Measurements from ENCODE around the gene CREB3L2.
"Not testable (repeated sequence)": the region's sequence is repeated elsewhere in the genome, so short reads cannot be mapped to it uniquely, and the experiment has no call there.

CREB3L2 gene

DNA sequence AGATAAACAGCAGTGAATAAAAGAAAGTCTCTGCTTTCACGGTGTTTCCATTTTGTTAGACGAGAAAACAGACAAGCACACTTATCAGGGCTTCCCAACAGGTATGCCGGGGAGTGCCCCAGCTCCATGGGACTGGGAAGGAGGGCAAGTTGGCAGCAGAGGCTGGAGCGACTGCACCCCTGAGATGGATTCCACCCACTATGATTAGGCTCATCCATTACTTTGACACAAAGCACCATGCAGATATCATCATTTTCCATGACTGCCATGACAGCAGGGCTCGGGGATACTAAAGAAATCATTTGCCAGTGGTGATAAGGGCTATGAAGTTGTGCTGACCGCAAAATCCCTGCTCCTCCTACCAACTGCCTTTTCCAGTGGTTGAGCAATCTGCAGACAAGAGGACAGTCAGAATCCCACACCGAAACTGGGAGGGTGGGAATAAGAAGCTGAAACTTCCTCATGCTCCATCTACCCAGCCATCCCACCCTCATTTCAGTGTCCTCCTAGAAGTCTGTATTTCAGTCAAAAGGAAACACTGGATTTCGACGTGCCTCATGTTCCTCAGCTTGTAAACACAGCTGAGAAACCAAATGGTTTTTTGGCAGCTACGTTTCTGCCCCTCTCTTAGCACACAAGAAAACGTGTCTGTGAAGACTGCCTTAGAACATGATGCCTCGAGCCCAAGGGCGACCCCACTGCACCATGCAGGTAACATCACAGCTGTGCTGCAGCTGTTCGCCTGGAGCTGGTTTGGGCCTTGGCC, 15.5 kb downstream of the CREB3L2 start:
- H3K27ac Mint-ChIP-seq: no peak overlapping the region
- H3K36me3 Mint-ChIP-seq: peaks cover 15% of the 10 kb centered on the region
- H3K27me3 Mint-ChIP-seq: no peaks in the 10 kb centered on the region
- peaks cover 4% of the 10 kb centered on the region for H3K9me3 Mint-ChIP-seq
- H3K4me1 Mint-ChIP-seq: no peaks in the 10 kb centered on the region
- H3K4me3 Mint-ChIP-seq: no peak overlapping the region

DNA sequence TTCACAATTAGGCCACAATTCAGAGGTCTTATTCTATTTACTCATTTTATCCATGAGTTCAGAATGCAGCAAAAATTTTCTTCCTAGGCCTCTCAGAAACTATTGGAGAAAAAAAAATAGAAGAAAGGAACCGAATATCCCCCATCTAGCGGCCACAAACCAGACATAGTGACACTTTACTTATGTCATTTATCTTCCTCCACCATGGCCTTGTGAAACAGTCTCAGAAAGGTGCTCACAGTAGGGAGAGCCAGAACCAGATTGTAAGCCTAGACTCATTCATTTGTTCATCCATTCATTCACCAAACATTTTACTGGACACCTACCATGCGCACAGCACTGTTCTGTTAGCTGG, 16.0 kb downstream of the CREB3L2 start:
- Mint-ChIP-seq H3K4me3 (no peak overlapping the region), H3K4me1 (peaks cover 5% of the 10 kb centered on the region), H3K36me3 (peaks cover 18% of the 10 kb centered on the region), H3K9me3 (peaks cover 4% of the 10 kb centered on the region), H3K27me3 (no peaks in the 10 kb centered on the region), H3K27ac (no peak overlapping the region)

DNA sequence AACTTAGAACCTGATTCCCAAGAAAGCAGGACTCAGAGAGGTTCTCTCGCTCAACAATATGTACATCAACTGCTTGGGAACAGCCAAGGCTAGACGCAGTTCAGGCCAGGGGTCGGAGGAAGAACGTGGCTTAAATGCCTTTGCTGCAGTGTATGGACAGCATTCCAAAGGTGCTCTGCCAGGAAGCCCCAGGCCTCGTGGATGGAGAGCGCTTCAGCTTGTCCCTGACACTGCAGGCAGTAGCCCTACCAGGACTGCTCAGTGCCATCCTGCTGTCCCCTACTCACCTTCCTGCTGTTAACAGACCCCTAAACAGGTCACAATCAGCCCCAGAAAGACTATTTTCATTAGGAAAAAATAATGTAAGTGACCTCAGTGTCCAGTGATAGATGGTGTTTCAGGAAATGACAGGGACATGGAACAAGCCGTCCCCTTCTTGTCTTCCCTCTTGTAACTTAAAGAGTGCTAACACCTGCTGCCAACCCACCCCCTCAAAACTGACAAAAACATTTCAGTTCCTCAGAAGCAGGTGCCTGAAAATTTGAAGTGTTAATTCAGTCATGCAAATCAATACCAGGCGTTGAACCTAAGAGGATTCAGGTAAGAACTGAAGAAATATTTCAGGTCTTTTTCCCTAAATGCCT, 16.5 kb downstream of the CREB3L2 start:
- Mint-ChIP-seq H3K27me3 (no peaks in the 10 kb centered on the region), H3K9me3 (peaks cover 4% of the 10 kb centered on the region), H3K4me1 (peaks cover 6% of the 10 kb centered on the region), H3K27ac (no peak overlapping the region), H3K4me3 (no peak overlapping the region), H3K36me3 (peaks cover 20% of the 10 kb centered on the region)

DNA sequence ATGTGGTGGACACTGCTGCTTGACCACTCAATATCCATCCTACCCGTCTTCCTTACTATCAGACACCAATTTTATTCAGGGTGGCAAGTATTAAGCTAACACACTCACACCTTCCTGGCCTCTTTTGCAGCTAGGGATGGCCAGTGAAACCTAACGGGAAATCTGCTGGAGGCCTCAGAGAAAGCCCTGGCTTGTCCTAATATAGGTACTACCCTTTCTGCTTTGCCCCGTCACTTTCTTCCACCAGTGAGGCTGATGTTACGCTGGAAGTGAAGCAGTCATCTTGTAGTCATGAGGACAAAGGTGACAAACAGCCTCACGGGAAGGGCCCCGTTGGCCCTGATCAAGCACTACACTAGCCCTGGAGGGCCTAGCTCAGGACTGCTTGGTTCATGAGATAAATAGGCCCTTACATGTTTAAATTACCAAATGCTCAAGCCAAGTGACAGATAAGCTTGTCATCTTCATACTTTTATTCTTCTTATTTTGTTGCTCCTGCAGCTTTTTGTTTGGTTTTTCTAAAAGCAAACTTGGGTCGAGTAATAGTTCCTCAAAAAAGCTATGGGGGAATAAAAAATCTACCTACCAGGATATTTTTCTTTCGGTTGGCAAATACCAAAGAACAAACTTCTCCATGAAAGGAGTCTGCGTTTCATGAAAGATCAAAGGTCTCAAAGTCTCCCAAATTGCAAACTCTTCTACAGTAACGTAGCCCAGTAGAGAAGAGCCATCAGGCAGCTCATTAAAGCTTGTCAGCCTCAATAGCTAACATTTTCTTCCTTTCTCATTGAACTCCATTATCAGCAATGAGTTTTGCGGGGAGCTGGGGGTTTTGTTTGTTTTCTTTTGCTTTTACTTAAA, 17.5 kb downstream of the CREB3L2 start:
- H3K4me1 Mint-ChIP-seq: peaks cover 6% of the 10 kb centered on the region
- peaks cover 4% of the 10 kb centered on the region for H3K9me3 Mint-ChIP-seq
- H3K4me3 Mint-ChIP-seq: no peak overlapping the region
- no peak overlapping the region for H3K27ac Mint-ChIP-seq
- H3K27me3 Mint-ChIP-seq: no peaks in the 10 kb centered on the region
- peaks cover 20% of the 10 kb centered on the region for H3K36me3 Mint-ChIP-seq

DNA sequence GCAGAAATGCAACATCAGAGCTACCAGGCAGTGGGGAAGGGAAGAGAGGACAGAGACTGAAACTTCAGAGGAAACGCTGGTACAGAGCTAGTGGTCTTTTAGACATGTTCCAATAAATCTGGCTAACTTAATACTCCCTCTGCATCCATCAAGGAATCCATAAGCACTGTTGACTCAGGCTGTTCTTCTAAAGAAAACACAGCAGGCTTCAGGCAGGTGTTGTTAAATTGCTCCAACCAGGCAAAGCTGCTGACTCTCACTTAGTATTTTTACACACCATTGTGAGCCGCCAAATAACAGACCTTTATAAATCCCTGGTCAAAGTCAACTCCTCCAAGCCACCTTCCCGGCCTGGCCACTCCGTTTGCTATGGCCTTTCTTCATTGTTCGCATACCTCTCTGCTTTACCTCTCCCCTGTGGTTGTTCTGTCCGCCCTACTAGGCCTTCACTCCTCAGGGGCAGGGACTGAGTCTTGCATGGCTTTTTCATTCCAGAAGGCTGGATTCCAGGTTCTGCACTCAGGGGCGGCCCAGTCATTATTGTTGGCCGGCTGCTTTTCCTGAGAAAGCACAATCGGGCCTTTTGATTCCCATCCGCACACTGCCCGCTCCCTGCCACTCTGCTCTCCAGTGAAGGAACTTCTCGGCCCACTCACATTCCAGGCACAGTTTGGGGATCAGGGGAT, 18.4 kb downstream of the CREB3L2 start:
- H3K36me3 Mint-ChIP-seq: peaks cover 20% of the 10 kb centered on the region
- H3K27ac Mint-ChIP-seq: no peak overlapping the region

DNA sequence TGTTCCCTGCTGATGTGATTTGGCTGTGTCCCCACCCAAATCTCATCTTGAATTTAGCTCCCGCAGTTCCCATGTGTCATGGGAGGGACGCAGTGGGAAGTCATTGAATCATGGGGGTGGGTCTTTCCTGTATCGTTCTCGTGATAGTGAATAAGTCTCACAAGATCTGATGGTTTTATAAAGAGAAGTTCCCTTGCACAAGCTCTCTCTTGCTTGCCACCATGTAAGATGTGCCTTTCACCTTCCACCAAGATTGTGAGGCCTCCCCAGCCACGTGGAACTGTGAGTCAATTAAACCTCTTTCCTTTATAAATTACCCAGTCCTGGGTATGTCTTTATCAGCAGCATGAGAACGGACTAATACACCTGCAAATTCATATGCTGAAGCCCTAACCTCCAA, 19.5 kb downstream of the CREB3L2 start:
- H3K4me3 Mint-ChIP-seq: not testable (repeated sequence)

More for the DNA sequence above, 18.4 kb downstream of the CREB3L2 start:
- H3K4me3 Mint-ChIP-seq: no peak overlapping the region
- peaks cover 4% of the 10 kb centered on the region for H3K9me3 Mint-ChIP-seq
- peaks cover 6% of the 10 kb centered on the region for H3K4me1 Mint-ChIP-seq
- no peaks in the 10 kb centered on the region for H3K27me3 Mint-ChIP-seq

DNA sequence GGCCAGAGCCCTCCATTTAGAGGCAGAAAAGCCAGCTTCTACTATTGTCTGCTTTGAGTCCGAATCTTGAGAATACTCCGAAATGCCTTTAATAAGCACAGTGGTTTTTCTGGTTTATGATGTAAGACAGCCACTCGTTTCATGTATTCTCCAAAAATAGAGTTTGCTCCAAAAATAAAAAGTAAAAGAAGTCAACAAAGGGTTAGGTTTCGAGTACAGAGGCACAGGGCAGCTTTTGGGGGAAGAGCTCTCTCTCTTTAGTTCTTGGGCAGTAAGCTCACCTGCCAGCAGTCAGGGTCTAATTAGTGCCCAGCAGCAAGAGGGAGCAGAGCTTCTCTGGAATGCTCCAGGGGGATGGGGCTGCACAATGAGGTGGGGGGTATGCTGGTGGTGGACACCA, 20.2 kb downstream of the CREB3L2 start:
- Mint-ChIP-seq H3K4me3 (no peak overlapping the region), H3K4me1 (peaks cover 6% of the 10 kb centered on the region), H3K27me3 (no peaks in the 10 kb centered on the region), H3K27ac (no peak overlapping the region), H3K9me3 (peaks cover 4% of the 10 kb centered on the region), H3K36me3 (peaks cover 20% of the 10 kb centered on the region)

More for the DNA sequence above, 19.5 kb downstream of the CREB3L2 start:
- H3K27me3 Mint-ChIP-seq, H3K27ac Mint-ChIP-seq, H3K9me3 Mint-ChIP-seq, H3K4me1 Mint-ChIP-seq: not testable (repeated sequence)
- peaks cover 20% of the 10 kb centered on the region for H3K36me3 Mint-ChIP-seq

DNA sequence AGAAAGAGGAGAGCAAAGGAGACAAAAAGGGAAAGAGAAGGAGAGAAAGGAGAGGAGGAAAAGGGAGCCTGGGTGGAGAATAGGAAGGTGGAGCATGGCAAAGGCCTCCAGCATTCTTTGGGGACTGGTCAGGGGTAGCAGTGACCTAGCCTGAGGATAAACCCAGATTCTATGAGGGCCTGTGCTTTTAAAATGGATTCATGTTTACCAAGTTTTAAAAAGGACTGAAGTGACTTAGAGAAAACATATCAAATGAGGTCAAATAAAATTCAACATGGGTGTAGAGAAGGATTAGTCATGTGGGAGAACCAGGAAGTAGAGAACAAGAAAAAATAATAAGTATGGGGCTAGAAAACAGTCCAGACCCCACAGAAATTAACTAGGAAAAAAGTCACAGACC, 20.7 kb downstream of the CREB3L2 start:
- H3K4me1 Mint-ChIP-seq: peaks cover 6% of the 10 kb centered on the region
- H3K27me3 Mint-ChIP-seq: no peaks in the 10 kb centered on the region
- H3K9me3 Mint-ChIP-seq: peaks cover 4% of the 10 kb centered on the region
- no peak overlapping the region for H3K4me3 Mint-ChIP-seq
- no peak overlapping the region for H3K27ac Mint-ChIP-seq
- peaks cover 22% of the 10 kb centered on the region for H3K36me3 Mint-ChIP-seq

DNA sequence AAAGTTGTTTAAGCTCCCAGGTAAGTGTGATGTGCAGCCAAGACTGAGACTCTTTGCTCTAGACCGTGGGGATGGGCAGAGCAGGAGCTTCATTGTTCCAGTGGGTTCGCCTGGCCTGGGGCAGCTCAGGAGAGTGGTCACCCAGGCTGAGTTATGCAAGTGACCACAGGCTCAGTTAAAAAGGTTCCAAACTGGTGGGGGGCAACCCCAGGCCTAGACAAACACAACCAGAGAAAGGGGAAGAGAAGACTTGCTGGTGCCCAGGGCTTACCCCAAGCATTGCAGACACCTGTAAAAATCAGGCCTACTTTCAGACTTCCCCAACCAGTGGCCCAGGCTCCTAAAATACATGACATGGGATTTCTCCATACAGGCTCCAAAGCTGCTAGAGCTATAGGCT, 21.6 kb downstream of the CREB3L2 start:
- Mint-ChIP-seq H3K4me3 (no peak overlapping the region), H3K9me3 (peaks cover 4% of the 10 kb centered on the region), H3K27ac (no peak overlapping the region), H3K27me3 (no peaks in the 10 kb centered on the region), H3K36me3 (peaks cover 23% of the 10 kb centered on the region), H3K4me1 (peaks cover 6% of the 10 kb centered on the region)

DNA sequence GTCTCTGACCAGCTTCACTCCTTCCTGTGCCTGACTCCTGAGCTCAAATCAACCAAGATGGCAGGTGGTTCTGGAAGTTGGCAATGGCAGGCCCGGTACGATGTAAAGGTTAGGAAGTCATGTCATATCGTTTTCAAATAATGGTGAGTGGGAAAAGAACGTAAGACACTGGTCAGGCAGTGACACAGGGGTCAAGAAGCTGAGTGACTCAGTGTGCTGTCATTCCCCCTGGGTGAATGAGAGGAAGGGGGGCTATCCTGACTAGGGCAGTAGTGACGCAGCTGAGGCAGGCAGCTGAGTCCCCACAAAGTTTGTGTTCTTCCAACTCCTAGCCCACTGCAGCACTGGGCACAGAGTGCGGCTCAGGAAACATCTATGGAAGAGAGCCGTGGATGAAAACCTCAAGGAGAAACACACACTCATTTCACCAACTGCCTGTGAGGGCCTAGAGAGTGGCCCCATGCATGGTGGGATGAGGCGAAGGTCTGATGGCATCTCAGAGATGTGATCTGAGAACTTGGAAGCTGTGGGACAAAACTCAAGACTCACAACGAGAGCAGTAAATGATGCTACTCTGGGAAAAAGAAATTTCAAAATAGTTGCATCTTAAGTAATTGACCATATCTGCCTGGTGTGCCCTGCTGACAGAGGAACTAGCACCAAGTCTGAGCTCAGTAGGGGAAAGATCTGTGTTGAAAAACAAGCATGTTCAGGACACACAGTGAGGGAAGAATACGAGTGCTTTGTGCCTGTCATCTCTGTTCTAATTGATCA, 23.2 kb downstream of the CREB3L2 start:
- Mint-ChIP-seq H3K27me3 (no peaks in the 10 kb centered on the region), H3K27ac (no peak overlapping the region), H3K4me1 (peaks cover 6% of the 10 kb centered on the region), H3K36me3 (peaks cover 17% of the 10 kb centered on the region), H3K4me3 (no peak overlapping the region), H3K9me3 (peaks cover 4% of the 10 kb centered on the region)

DNA sequence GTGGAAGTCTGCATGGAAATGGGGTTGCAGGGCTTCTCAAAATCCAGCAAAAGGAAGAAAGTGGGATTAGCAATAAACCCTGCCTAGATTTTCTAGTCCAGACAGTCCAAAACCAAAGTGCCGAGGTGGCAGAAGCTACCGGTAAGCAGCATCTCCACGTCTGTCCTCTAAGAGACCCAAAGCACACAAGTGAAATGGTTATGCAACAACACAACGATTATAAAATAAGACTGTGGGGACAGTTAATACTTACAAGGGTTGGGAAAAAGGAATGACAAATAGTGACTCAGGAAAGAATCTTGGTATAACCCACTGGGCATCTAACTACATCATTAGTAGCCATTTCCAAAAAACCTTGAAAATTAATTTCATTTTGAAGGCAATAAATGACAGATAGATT, 24.7 kb downstream of the CREB3L2 start:
- H3K4me1 Mint-ChIP-seq: peaks cover 6% of the 10 kb centered on the region
- H3K4me3 Mint-ChIP-seq: no peak overlapping the region
- H3K27ac Mint-ChIP-seq: no peak overlapping the region
- peaks cover 8% of the 10 kb centered on the region for H3K36me3 Mint-ChIP-seq
- no peaks in the 10 kb centered on the region for H3K27me3 Mint-ChIP-seq
- no peaks in the 10 kb centered on the region for H3K9me3 Mint-ChIP-seq

DNA sequence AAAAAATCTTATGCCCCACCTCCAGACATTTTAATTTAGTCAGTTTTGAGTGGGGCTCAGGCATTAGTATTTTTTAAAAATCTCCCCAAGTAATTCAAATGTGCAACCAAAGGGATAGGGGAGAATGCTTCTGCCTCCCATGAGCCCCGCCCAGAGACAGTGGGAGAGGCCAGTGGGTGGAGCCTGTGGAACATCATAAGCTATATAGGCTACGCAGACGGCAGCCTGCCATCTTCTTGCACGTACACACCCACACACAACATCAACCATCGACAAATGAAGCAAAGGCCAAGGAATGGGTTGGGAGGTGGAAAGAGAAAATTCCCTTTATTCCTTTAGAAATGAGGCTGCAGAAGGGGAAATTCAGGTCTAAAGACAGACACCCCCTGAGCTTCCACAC, 25.2 kb downstream of the CREB3L2 start:
- H3K36me3 Mint-ChIP-seq: peaks cover 8% of the 10 kb centered on the region
- no peaks in the 10 kb centered on the region for H3K27me3 Mint-ChIP-seq
- no peak overlapping the region for H3K4me3 Mint-ChIP-seq
- H3K4me1 Mint-ChIP-seq: peaks cover 6% of the 10 kb centered on the region
- H3K9me3 Mint-ChIP-seq: no peaks in the 10 kb centered on the region
- no peak overlapping the region for H3K27ac Mint-ChIP-seq

DNA sequence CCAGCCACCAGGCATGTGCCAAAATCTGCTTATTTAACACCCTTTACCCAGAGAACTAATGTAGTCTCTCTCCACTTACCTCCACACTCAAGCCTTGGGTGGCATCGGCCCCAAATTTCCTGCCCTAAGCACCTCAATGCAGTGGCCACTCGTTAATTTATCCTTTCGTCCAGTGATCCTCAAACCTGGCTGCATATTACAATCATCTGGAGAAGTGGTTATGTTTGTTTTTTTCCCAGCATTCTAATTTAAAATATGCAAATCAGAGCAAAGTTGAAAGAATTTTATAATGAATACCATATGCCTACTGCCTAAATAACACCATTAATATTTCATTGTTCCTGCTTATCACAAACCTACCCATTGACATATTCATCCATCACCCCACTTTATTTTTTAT, 25.7 kb downstream of the CREB3L2 start:
- Mint-ChIP-seq H3K27ac (no peak overlapping the region), H3K4me3 (no peak overlapping the region), H3K27me3 (no peaks in the 10 kb centered on the region), H3K36me3 (peaks cover 6% of the 10 kb centered on the region), H3K9me3 (no peaks in the 10 kb centered on the region), H3K4me1 (peaks cover 5% of the 10 kb centered on the region)

DNA sequence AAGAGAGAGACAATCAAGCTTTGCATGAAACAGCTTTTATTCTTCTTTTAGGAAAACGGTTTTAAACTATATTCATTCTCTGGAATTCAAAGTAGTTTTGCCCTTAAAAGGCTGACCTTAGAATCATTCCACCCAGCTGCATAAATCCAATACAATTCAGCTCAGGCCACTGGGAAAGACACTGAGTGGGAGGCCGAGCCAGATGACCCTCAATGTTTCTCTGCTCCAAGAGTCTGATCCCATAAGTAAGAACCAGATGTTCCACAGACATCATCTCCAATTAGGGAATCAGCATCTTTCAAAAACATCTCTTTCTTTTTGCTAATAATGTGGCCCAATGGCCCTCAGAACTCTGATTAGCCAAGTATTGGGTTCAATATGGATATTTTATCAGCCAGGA, 26.1 kb downstream of the CREB3L2 start:
- Mint-ChIP-seq H3K27me3 (no peaks in the 10 kb centered on the region), H3K27ac (no peak overlapping the region), H3K36me3 (peaks cover 3% of the 10 kb centered on the region), H3K9me3 (no peaks in the 10 kb centered on the region), H3K4me1 (peaks cover under 1% of the 10 kb centered on the region), H3K4me3 (no peak overlapping the region)

DNA sequence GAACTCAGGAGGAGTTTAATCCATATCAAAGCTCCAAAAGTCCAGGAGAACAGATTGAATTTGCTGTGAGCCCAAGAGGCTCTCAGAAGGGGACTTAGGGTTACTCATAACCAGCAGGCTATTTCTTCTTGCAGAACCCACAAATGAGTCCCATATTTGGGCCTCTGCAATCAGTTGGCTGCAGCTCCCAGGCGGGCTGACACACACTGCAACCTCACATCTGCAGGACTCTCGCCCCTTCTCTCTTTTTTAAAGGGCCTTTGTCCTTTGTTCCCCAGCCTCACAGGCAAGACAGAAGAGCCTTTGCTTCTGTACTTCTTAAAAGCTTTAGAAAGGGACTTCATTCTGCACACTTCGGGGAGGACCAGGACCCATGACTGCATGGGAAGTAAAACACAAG, 26.7 kb downstream of the CREB3L2 start:
- peaks cover 2% of the 10 kb centered on the region for H3K36me3 Mint-ChIP-seq
- no peak overlapping the region for H3K27ac Mint-ChIP-seq
- no peaks in the 10 kb centered on the region for H3K9me3 Mint-ChIP-seq

More for the DNA sequence above, 26.7 kb downstream of the CREB3L2 start:
- H3K27me3 Mint-ChIP-seq: no peaks in the 10 kb centered on the region
- no peak overlapping the region for H3K4me3 Mint-ChIP-seq
- H3K4me1 Mint-ChIP-seq: no peaks in the 10 kb centered on the region

Measured in activated naive CD4-positive, alpha-beta T cell treated with anti-CD3 and anti-CD28 coated beads, Interleukin-2, amount 50 U/mL, for 24 hours (primary cell).